Neural cell (in vitro differentiated cells): ENCODE measurements around the gene KDF1. TPM values are rescaled to one million over a fixed set of nuclear protein-coding genes. Genes with fewer than 3 reads are reported as not detected.

Source experiments
- H2AFZ ChIP-seq: fragments of 200-600, 300-800 bp; sonication (generic), shearing (Covaris generic); 2 replicates; pipeline ENCODE4 v1.6.0; 2014; ENCODE audit warnings: low read depth, mild to moderate bottlenecking, antibody characterized with exemption, low read length, moderate library complexity
- H3F3A ChIP-seq: fragments of 200-600 bp; shearing (Covaris generic); 2 replicates; pipeline ENCODE4 v1.6.1; 2016; ENCODE audit warnings: mild to moderate bottlenecking, moderate library complexity, mixed read lengths, antibody characterized with exemption, low read length; ENCODE audit not compliant: insufficient read depth, poor library complexity, severe bottlenecking
- H3K27ac ChIP-seq: fragments of 200-600, 300-800 bp; sonication (generic), shearing (Covaris generic); 2 replicates; pipeline ENCODE4 v1.5.1; 2014; ENCODE audit warnings: mild to moderate bottlenecking, low read length, moderate library complexity
- H3K27me3 ChIP-seq: fragments of 300-800, 200-600 bp; sonication (generic), shearing (Covaris generic); 2 replicates; pipeline ENCODE4 v1.6.0; 2014; ENCODE audit warnings: mild to moderate bottlenecking, low read depth, low read length, moderate library complexity; ENCODE audit not compliant: insufficient read depth
- H3K36me3 ChIP-seq: fragments of 300-800, 200-600 bp; sonication (generic), shearing (Covaris generic); 2 replicates; pipeline ENCODE4 v1.5.1; 2014; ENCODE audit warnings: mild to moderate bottlenecking, antibody characterized with exemption, low read length, moderate library complexity; ENCODE audit not compliant: insufficient read depth
- H3K4me2 ChIP-seq: fragments of 300-800, 200-600 bp; sonication (generic), shearing (Covaris generic); 2 replicates; pipeline ENCODE4 v1.6.0; 2014; ENCODE audit warnings: mild to moderate bottlenecking, low read length
- H3K4me3 ChIP-seq: fragments of 300-800, 200-600 bp; sonication (generic), shearing (Covaris generic); 2 replicates; pipeline ENCODE4 v1.5.1; 2014; ENCODE audit warnings: mild to moderate bottlenecking, low read length, moderate library complexity
- H3K79me2 ChIP-seq: fragments of 200-600 bp; shearing (Covaris generic); replicated peaks from 2 replicates; pipeline ENCODE4 v1.6.0; 2014; ENCODE audit warnings: mild to moderate bottlenecking, low read length, moderate library complexity; ENCODE audit not compliant: insufficient read depth
- H3K9ac ChIP-seq: fragments of 300-800, 200-600 bp; sonication (generic), shearing (Covaris generic); 2 replicates; pipeline ENCODE4 v1.6.1; 2016; ENCODE audit warnings: mild to moderate bottlenecking, low read length, mixed read lengths
- H3K9me2 ChIP-seq: fragments of 200-600 bp; shearing (Covaris generic); 2 replicates; pipeline ENCODE4 v1.6.1; 2016; ENCODE audit warnings: mild to moderate bottlenecking, low read length, mixed read lengths; ENCODE audit not compliant: insufficient read depth
- H3K9me3 ChIP-seq: fragments of 200-600, 300-800 bp; sonication (generic), shearing (Covaris generic); 2 replicates; pipeline ENCODE4 v1.6.1; 2016; ENCODE audit warnings: mild to moderate bottlenecking, mixed run types, low read length, moderate library complexity, mixed read lengths
- H4K20me1 ChIP-seq: fragments of 200-600 bp; shearing (Covaris generic); 2 replicates; pipeline ENCODE4 v1.6.1; 2016; ENCODE audit warnings: mild to moderate bottlenecking, mixed run types; ENCODE audit not compliant: insufficient read depth
- EP300 ChIP-seq: fragments of 450-650 bp; conservative IDR thresholded peaks from 2 replicates; pipeline ENCODE4 v1.6.1; 2014; ENCODE audit warnings: antibody characterized with exemption, mild to moderate bottlenecking, moderate library complexity; ENCODE audit not compliant: poor library complexity, severe bottlenecking
- EZH2 ChIP-seq: fragments of 200-600, 300-800 bp; shearing (Covaris generic), sonication (generic); IDR thresholded peaks from 2 replicates; pipeline ENCODE4 v1.6.1; 2014; ENCODE audit warnings: antibody characterized with exemption, low read length, borderline replicate concordance, mild to moderate bottlenecking; ENCODE audit not compliant: insufficient read depth, poor library complexity, severe bottlenecking
- MXI1 ChIP-seq: fragments of 450-650 bp; conservative IDR thresholded peaks from 2 replicates; pipeline ENCODE4 v1.6.1; 2014; ENCODE audit warnings: antibody characterized with exemption, mild to moderate bottlenecking; ENCODE audit not compliant: poor library complexity, severe bottlenecking
- POLR2AphosphoS5 ChIP-seq: IDR thresholded peaks from 2 replicates; pipeline ENCODE4 v1.6.1; 2012
- RAD21 ChIP-seq: fragments of 450-650 bp; conservative IDR thresholded peaks from 2 replicates; pipeline ENCODE4 v1.6.1; 2014; ENCODE audit warnings: antibody characterized with exemption, mild to moderate bottlenecking, moderate library complexity
- SMC3 ChIP-seq: fragments of 450-650 bp; conservative IDR thresholded peaks from 2 replicates; pipeline ENCODE4 v1.6.1; 2014; ENCODE audit warnings: antibody characterized with exemption, mild to moderate bottlenecking, moderate library complexity; ENCODE audit not compliant: poor library complexity
- TAF1 ChIP-seq: IDR thresholded peaks from 2 replicates; pipeline ENCODE4 v1.6.1; 2012; ENCODE audit warnings: low read depth
- polyA plus RNA-seq: library from polyadenylated mRNA; depleted of rRNA; stranded (reverse); fragments of >200 nt; gene quantifications from 2 replicates; pipeline ENCODE4 v1.2.3, GENCODE V29; 2014
- TF ChIP-seq, protein P1 (sequence below): fragments of 450-650 bp; IDR thresholded peaks from 2 replicates; pipeline ENCODE4 v1.5.1; 2014; ENCODE audit warnings: antibody characterized with exemption, mild to moderate bottlenecking, moderate library complexity; ENCODE audit not compliant: poor library complexity, severe bottlenecking
- TF ChIP-seq, protein P2 (sequence below): IDR thresholded peaks from 2 replicates; pipeline ENCODE4 v1.6.1; 2012; ENCODE audit warnings: borderline replicate concordance

Gene KDF1
- polyA plus RNA-seq, 1 donor from 2014 or later = not detected

DNA sequence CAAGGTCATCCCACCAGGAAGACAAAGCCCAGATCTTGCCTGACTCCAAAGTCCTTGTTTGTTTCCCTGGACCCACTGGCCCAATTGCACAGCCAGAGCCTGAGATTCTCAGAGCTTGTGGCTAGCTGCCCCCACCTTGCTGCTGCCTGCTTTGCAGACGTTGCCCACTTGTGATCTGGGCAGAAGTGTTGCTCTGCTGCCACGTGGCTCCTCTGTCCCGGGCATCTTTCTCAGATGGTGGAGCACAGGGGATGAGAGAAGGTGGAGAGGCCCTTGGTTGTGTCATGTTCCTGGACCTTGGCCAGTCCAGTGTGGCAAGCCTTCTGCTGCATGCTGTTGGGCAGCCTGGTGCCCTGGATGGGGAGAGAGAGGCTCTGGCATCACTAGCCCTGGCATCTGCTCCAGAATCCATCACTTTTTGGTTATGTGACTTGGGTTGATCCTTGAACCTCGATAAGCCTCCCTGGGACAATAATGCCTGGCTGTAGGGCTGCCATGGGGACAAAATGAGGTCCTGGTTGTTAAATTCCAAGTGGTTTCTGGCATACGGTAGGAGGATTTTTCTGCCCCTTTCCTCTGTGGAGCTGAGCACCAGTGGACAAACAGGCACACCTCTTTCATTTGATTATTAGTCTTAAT lies 44.9 kb downstream of the KDF1 start:
- H3K79me2 ChIP-seq = no peaks in the 10 kb centered on the region
- no peaks in the 10 kb centered on the region for H3K27me3 ChIP-seq
- H4K20me1 ChIP-seq = no peaks in the 10 kb centered on the region
- no peaks in the 10 kb centered on the region for H3K9me2 ChIP-seq
- no peak overlapping the region for H3K27ac ChIP-seq
- H3K4me3 ChIP-seq = no peak overlapping the region
- H3F3A ChIP-seq = no peaks in the 10 kb centered on the region
- no peak overlapping the region for H2AFZ ChIP-seq
- H3K9ac ChIP-seq = no peak overlapping the region
- H3K4me2 ChIP-seq = no peak overlapping the region
- TF ChIP-seq EP300 (no peak), EZH2 (no peak)
- TF ChIP-seq, protein P1, sequence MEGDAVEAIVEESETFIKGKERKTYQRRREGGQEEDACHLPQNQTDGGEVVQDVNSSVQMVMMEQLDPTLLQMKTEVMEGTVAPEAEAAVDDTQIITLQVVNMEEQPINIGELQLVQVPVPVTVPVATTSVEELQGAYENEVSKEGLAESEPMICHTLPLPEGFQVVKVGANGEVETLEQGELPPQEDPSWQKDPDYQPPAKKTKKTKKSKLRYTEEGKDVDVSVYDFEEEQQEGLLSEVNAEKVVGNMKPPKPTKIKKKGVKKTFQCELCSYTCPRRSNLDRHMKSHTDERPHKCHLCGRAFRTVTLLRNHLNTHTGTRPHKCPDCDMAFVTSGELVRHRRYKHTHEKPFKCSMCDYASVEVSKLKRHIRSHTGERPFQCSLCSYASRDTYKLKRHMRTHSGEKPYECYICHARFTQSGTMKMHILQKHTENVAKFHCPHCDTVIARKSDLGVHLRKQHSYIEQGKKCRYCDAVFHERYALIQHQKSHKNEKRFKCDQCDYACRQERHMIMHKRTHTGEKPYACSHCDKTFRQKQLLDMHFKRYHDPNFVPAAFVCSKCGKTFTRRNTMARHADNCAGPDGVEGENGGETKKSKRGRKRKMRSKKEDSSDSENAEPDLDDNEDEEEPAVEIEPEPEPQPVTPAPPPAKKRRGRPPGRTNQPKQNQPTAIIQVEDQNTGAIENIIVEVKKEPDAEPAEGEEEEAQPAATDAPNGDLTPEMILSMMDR = no peak
- no peaks in the 10 kb centered on the region for H3K36me3 ChIP-seq
- H3K9me3 ChIP-seq = no peaks in the 10 kb centered on the region

DNA sequence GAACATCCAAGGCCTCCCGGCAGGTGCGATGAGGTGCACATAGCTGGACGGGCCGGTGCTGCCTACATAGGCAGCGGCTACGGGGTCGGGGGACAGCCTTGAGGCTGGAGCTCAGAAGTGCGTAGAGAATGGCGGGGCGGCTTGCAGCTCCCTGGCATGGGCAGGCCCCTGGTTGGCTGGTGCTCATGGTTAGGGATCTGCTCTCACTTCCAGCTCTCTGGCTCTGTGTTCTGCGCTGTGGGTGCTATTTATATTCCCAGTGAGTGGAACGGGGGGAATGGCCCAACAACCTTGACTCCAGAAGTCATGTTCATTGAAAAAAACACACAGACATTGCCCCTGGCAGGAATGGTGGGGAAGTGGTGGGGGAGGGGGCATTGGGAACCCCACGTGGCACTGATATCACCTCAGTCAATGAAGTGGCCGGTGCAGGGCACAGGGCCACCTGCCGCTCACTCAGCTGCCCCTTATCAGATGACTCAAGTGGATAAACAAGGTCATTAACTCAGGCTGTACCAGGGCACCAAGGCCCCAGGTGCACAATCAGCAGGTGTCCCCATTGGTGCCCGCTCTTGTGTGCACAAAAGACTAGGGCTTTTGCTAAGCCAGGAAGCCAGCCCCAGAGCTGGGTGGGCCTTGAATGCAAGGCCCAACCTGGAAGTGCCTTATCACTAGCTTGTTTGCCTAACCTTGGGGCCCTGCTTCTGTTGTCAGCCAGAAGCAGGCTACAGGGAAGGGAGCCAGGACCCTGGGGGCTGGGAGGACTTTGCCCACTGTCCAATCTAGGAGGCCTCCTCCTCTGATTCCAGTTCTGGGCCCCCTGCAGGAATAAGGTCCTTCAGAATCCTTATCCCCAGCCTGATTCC lies 46.3 kb downstream of the KDF1 start, which contains the start of gene NR0B2:
Gene NR0B2, minus strand, starts transcription at position 222 of the 866 bp plus-strand sequence. Its CDS starts 35 bp downstream, at position 187.
- Histone ChIP-seq H3K9me3 (no peaks in the 10 kb centered on the region), H3K4me3 (no peak within 1 kb of the TSS), H3K4me2 (no peak within 1 kb of the TSS), H3K27ac (no peak within 1 kb of the TSS), H3K36me3 (no peaks in the 10 kb centered on the region), H4K20me1 (no peaks in the 10 kb centered on the region), H3K79me2 (no peaks in the 10 kb centered on the region), H3F3A (no peaks in the 10 kb centered on the region), H3K27me3 (no peaks in the 10 kb centered on the region), H3K9me2 (no peaks in the 10 kb centered on the region), H3K9ac (no peak within 1 kb of the TSS), H2AFZ (no peak within 1 kb of the TSS)
- TF ChIP-seq TAF1 (no peak), POLR2AphosphoS5 (no peak), EP300 (no peak), SMC3 (no peak), EZH2 (no peak), RAD21 (no peak), MXI1 (no peak)
- TF ChIP-seq, protein P1 = no peak
- TF ChIP-seq, protein P2, sequence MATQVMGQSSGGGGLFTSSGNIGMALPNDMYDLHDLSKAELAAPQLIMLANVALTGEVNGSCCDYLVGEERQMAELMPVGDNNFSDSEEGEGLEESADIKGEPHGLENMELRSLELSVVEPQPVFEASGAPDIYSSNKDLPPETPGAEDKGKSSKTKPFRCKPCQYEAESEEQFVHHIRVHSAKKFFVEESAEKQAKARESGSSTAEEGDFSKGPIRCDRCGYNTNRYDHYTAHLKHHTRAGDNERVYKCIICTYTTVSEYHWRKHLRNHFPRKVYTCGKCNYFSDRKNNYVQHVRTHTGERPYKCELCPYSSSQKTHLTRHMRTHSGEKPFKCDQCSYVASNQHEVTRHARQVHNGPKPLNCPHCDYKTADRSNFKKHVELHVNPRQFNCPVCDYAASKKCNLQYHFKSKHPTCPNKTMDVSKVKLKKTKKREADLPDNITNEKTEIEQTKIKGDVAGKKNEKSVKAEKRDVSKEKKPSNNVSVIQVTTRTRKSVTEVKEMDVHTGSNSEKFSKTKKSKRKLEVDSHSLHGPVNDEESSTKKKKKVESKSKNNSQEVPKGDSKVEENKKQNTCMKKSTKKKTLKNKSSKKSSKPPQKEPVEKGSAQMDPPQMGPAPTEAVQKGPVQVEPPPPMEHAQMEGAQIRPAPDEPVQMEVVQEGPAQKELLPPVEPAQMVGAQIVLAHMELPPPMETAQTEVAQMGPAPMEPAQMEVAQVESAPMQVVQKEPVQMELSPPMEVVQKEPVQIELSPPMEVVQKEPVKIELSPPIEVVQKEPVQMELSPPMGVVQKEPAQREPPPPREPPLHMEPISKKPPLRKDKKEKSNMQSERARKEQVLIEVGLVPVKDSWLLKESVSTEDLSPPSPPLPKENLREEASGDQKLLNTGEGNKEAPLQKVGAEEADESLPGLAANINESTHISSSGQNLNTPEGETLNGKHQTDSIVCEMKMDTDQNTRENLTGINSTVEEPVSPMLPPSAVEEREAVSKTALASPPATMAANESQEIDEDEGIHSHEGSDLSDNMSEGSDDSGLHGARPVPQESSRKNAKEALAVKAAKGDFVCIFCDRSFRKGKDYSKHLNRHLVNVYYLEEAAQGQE = no peak
